ENCODE data around the gene ARHGAP6. TPM values are rescaled to one million over a fixed set of nuclear protein-coding genes. Genes with fewer than 3 reads are reported as not detected.

Gene ARHGAP6
- total RNA-seq, 1 donor from 2014 or later, result 3.1 TPM

DNA sequence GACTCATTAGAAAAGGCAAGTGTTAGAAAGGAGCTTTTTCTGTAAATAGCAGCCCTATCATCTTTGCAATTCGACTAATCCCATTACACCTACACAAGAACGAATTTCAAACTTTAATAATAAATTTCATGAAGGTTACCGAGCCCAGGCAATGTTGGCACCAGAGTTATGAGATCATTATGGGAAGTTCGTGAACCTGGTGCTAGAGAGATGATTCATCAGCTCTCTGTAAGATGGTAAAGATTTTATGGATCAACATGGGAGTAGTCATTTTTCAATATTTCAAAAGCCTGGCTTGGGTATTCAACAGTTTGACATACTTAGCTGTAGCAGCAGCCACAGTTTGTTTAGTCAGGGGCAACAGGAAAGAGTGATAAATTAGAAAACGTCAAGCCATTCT lies 336.7 kb downstream of the ARHGAP6 start:
- intact Hi-C loops (cut with micrococcal nuclease), result no loop called here
- Histone ChIP-seq H3K27me3 (ENCODE audit: low read depth) (no peaks in the 10 kb centered on the region), H3K4me1 (no peaks in the 10 kb centered on the region), H3K4me3 (no peak overlapping the region), H3K36me3 (no peaks in the 10 kb centered on the region), H3K9me3 (replicated peaks) (peaks cover 7% of the 10 kb centered on the region), H3K27ac (replicated peaks) (no peak overlapping the region)
- DNase-seq, result no peak
- no peak for TF ChIP-seq CTCF (IDR thresholded peaks at IDR 0.05; ENCODE audit: borderline replicate concordance)

GRCh38 chrX:11328134-11328533 lies 337.6 kb downstream of the ARHGAP6 start:
- no peak overlapping the region for H3K27ac ChIP-seq (replicated peaks)
- DNase-seq, result no peak
- intact Hi-C loops (cut with micrococcal nuclease), result no loop called here
- no peaks in the 10 kb centered on the region for H3K36me3 ChIP-seq
- H3K9me3 ChIP-seq (replicated peaks), result peaks cover 14% of the 10 kb centered on the region
- no peaks in the 10 kb centered on the region for H3K27me3 ChIP-seq (ENCODE audit: low read depth)
- H3K4me3 ChIP-seq, result no peak overlapping the region
- no peak for TF ChIP-seq CTCF (IDR thresholded peaks at IDR 0.05; ENCODE audit: borderline replicate concordance)
- no peaks in the 10 kb centered on the region for H3K4me1 ChIP-seq

- Histone ChIP-seq H3K36me3 (no peaks in the 10 kb centered on the region), H3K9me3 (replicated peaks) (peaks cover 14% of the 10 kb centered on the region), H3K27ac (replicated peaks) (no peak overlapping the region), H3K4me3 (no peak overlapping the region), H3K27me3 (ENCODE audit: low read depth) (no peaks in the 10 kb centered on the region), H3K4me1 (no peaks in the 10 kb centered on the region)
- intact Hi-C loops (cut with micrococcal nuclease), result no loop called here
- DNase-seq, result no peak
- TF ChIP-seq CTCF (IDR thresholded peaks at IDR 0.05; ENCODE audit: borderline replicate concordance), result no peak
These were observed 343.7 kb downstream of the ARHGAP6 start for GRCh38 chrX:11321986-11322385.

GRCh38 chrX:11319806-11320520 lies 345.8 kb downstream of the ARHGAP6 start:
- Histone ChIP-seq H3K9me3 (replicated peaks) (peaks cover 14% of the 10 kb centered on the region), H3K4me1 (no peaks in the 10 kb centered on the region), H3K4me3 (no peak overlapping the region), H3K27ac (replicated peaks) (peak overlapping the region; percentile 16), H3K36me3 (no peaks in the 10 kb centered on the region), H3K27me3 (ENCODE audit: low read depth) (no peaks in the 10 kb centered on the region)
- no peak for TF ChIP-seq CTCF (IDR thresholded peaks at IDR 0.05; ENCODE audit: borderline replicate concordance)
- intact Hi-C loops (cut with micrococcal nuclease), result no loop called here
- no peak for DNase-seq

- Histone ChIP-seq H3K36me3 (no peaks in the 10 kb centered on the region), H3K9me3 (replicated peaks) (no peaks in the 10 kb centered on the region), H3K4me3 (no peak overlapping the region), H3K27ac (replicated peaks) (no peak overlapping the region), H3K27me3 (ENCODE audit: low read depth) (no peaks in the 10 kb centered on the region), H3K4me1 (no peaks in the 10 kb centered on the region)
- no peak for TF ChIP-seq CTCF (IDR thresholded peaks at IDR 0.05; ENCODE audit: borderline replicate concordance)
- DNase-seq, result no peak
- intact Hi-C loops (cut with micrococcal nuclease), result no loop called here
These were observed 354.0 kb downstream of the ARHGAP6 start for GRCh38 chrX:11311706-11312105.
